IgD-negative memory B cell (primary cell): ENCODE measurements around the gene FYB2. TPM values are rescaled to one million over a fixed set of nuclear protein-coding genes. Genes with fewer than 3 reads are reported as not detected.

Experiments used
- H3K27ac Mint-ChIP-seq, 3 donors: one replicate each; pipeline ENCODE4 v1.8.0; 2020 to 2022; ENCODE audit warnings: mild to moderate bottlenecking in 3 of 3, mixed read lengths in 3 of 3, moderate library complexity in 1 of 3
- H3K27me3 Mint-ChIP-seq: one replicate; pipeline ENCODE4 v1.8.0; 2021; ENCODE audit warnings: mixed read lengths
- H3K36me3 Mint-ChIP-seq: one replicate; pipeline ENCODE4 v1.8.0; 2020; ENCODE audit warnings: mild to moderate bottlenecking, mixed read lengths
- H3K4me1 Mint-ChIP-seq, 3 donors: one replicate each; pipeline ENCODE4 v1.8.0; 2020 to 2022; ENCODE audit warnings: mixed read lengths in 3 of 3, mild to moderate bottlenecking in 1 of 3
- H3K4me3 Mint-ChIP-seq, 4 donors: one replicate each; pipeline ENCODE4 v1.8.0; 2020 to 2022; ENCODE audit warnings: mild to moderate bottlenecking in 4 of 4, mixed read lengths in 4 of 4, moderate library complexity in 3 of 4
- H3K9me3 Mint-ChIP-seq, 3 donors: one replicate each; pipeline ENCODE4 v1.8.0; 2020 to 2021; ENCODE audit warnings: mixed read lengths in 3 of 3, mild to moderate bottlenecking in 1 of 3
- polyA plus RNA-seq: library from polyadenylated mRNA; unstranded; fragments of 300-500 nt; fragmentation: Illumina TruSeq; gene quantifications from one replicate; pipeline ENCODE4 v1.2.3, GENCODE V29; 2021

Gene FYB2
- polyA plus RNA-seq, 1 donor from 2014 or later = not detected

DNA sequence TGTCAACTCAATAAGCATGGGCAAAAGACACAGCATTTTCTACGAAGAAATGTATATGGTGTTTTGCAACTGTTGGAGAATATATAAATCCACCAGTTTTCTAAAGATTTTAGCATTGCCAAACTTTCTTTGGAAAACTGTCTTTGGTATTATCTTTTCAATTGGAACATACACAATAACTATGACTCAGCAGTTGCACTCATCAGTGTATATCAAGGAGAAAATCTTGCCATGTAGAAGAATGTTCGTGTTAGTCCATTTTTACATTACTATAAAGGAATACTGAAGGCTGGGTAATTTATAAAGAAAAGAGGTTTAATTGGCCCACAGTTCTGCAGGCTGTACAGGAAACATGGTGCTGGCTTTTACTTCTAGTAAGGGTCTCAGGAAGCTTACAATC lies 133.0 kb downstream of the FYB2 start:
- Mint-ChIP-seq H3K4me3 (no peak overlapping the region), H3K4me1 (no peaks in the 10 kb centered on the region), H3K27ac (no peak overlapping the region), H3K9me3 (peaks cover 0 to 2% (median 0%) of the 10 kb centered on the region in 3 donors), H3K36me3 (no peaks in the 10 kb centered on the region), H3K27me3 (peaks cover 1% of the 10 kb centered on the region)

DNA sequence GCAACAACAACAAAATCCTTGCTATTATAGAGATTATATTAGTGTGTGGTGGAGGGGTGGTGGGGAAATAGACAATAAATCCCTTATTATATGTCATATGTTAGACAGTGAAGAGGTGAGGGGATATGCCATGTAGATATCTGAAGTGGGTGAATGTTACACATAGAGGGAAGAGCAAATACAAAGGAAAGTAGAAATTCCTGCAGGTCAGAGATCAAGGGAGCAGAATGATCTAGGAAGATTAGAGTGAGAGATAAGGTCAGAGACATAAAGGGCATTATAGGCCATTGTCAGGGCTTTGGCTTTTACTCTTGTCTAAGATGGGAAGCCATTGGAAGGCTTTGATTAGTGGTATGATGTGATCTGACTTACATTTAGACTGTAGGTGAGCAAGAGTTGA lies 135.6 kb downstream of the FYB2 start:
- no peaks in the 10 kb centered on the region for H3K4me1 Mint-ChIP-seq

DNA sequence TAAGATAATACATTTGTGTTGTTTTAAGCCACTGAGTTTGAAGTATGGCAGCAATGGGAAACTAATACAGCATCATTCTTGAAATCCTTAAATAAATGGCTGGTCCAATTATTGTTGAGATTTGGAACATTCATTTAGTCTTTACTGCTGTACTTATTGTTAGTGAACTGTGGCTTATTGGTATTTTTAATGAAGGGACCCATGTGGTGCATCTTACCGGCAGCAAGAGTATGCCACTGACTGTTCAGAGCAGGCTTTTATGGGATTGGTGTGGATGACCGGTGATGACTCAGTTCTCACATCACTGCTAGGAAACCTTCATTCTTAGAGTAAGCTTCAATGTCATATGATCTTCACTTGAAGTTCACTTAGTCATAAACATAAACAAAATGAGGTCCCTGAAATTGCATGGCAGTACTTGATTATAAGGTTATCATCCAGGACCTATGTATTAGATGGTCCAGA lies 142.6 kb downstream of the FYB2 start:
- no peaks in the 10 kb centered on the region for H3K9me3 Mint-ChIP-seq
- no peaks in the 10 kb centered on the region for H3K36me3 Mint-ChIP-seq
- H3K27ac Mint-ChIP-seq = no peak overlapping the region
- H3K27me3 Mint-ChIP-seq = peaks cover 8% of the 10 kb centered on the region
- no peak overlapping the region for H3K4me3 Mint-ChIP-seq
- H3K4me1 Mint-ChIP-seq = no peaks in the 10 kb centered on the region

More for the DNA sequence above, 135.6 kb downstream of the FYB2 start:
- Mint-ChIP-seq H3K36me3 (no peaks in the 10 kb centered on the region), H3K9me3 (peaks cover 0 to 2% (median 0%) of the 10 kb centered on the region in 3 donors), H3K27ac (no peak overlapping the region), H3K27me3 (peaks cover 1% of the 10 kb centered on the region), H3K4me3 (no peak overlapping the region)

DNA sequence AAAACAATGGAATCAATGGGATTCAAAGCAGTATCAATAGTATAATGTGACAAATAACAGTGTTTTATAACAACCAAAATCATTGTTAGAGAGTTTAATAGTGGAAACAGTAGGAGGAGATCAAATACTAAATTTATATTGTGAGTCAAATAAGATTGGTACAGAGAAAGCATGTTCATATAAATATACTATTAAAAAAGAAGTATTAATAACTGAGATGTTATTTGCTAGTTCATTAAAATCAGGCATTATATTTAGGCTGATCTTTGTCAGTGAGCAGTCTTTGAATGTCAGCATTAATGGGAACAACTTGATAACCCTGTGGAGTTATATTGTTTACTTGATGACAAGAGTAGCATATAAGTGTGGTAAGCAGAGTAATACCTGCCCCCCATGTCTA lies 143.4 kb downstream of the FYB2 start:
- Mint-ChIP-seq H3K4me3 (no peak overlapping the region), H3K27me3 (peaks cover 8% of the 10 kb centered on the region), H3K9me3 (no peaks in the 10 kb centered on the region), H3K27ac (no peak overlapping the region), H3K4me1 (no peaks in the 10 kb centered on the region), H3K36me3 (no peaks in the 10 kb centered on the region)

DNA sequence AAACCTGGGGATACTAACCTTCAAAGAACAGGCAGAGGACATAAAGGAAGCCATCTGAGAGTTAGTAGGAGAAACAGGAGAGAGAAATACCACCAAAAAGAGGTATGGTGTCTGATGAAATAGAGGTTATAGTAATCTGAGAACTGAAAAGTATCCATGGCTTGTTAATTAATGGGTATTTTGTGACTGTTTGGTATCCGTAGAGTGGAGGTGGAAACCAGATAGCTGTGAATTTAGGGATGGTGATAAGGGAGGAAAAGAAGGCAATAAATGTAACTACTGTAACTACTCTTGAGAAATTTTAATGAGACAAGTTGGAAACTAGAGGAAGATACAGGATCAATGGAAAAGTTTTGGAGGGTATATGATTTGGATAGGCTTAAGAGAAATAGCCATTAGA lies 146.6 kb downstream of the FYB2 start:
- no peaks in the 10 kb centered on the region for H3K36me3 Mint-ChIP-seq

DNA sequence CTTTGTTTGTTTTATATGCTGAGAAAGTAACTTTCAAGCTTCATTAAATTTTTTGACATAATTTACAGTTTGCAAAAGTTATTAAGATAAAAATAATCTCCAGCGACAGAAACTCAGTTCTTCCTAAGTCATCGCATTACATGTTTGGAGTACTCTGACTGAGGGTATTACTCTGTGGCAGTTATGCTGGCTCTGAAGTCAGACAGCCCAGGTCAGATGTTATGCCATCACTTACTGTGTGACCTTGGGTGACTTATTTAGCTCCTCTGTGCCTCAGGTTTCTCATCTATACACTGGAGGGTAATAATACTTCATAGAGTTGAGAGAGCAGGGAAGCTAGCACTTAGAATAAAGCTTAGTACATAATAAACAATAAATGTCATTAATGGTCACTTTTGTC lies 147.7 kb downstream of the FYB2 start:
- Mint-ChIP-seq H3K27me3 (peaks cover 12% of the 10 kb centered on the region), H3K36me3 (no peaks in the 10 kb centered on the region), H3K27ac (no peak overlapping the region), H3K4me3 (no peak overlapping the region), H3K9me3 (no peaks in the 10 kb centered on the region), H3K4me1 (no peaks in the 10 kb centered on the region)

More for the DNA sequence above, 146.6 kb downstream of the FYB2 start:
- no peak overlapping the region for H3K27ac Mint-ChIP-seq
- H3K4me1 Mint-ChIP-seq = no peaks in the 10 kb centered on the region
- peaks cover 12% of the 10 kb centered on the region for H3K27me3 Mint-ChIP-seq
- no peaks in the 10 kb centered on the region for H3K9me3 Mint-ChIP-seq
- no peak overlapping the region for H3K4me3 Mint-ChIP-seq

DNA sequence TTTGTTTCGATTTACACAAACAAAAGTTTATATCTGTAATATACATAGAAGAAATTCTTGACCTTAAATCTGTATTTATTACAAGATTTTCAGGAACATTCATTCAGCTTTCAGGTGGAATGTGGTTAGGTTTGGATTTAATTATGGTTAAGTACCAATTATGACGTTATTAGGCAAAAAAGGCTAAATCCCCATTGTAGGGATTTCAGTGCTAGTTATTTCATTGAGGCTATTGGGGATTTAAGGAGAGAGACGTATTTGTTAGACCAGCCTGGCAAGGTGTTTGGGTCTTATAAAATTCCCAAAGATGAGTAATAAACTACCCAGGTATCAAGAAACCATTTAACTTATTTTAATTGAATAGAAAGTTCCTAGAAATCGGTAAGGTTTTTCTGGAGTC lies 148.1 kb downstream of the FYB2 start:
- H3K4me1 Mint-ChIP-seq = no peaks in the 10 kb centered on the region
- H3K36me3 Mint-ChIP-seq = no peaks in the 10 kb centered on the region
- H3K27ac Mint-ChIP-seq = no peak overlapping the region
- H3K9me3 Mint-ChIP-seq = no peaks in the 10 kb centered on the region
- H3K4me3 Mint-ChIP-seq = no peak overlapping the region
- H3K27me3 Mint-ChIP-seq = peaks cover 12% of the 10 kb centered on the region

DNA sequence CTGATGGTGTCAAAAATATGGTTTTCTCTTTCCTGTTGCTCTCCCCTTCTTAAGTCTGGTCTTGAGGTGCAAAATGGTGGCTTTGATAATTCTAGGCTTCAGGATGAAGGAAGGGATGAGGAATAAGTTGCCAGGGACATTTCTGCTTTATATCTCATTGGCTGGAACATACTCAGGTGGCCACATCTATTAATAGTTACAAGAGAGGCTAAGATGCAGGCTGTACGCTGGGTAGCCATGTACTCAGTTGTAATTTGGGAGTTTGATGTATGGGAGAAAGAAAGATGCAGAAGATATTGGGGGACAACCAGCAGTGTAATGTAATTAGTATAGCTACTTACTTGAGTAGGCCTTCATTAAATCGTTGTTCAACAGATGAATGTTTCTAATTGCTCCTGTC lies 148.9 kb downstream of the FYB2 start:
- no peaks in the 10 kb centered on the region for H3K36me3 Mint-ChIP-seq
- no peak overlapping the region for H3K27ac Mint-ChIP-seq
- no peaks in the 10 kb centered on the region for H3K9me3 Mint-ChIP-seq
- no peaks in the 10 kb centered on the region for H3K4me1 Mint-ChIP-seq
- H3K27me3 Mint-ChIP-seq = peaks cover 12% of the 10 kb centered on the region
- no peak overlapping the region for H3K4me3 Mint-ChIP-seq

Other genes with a start within 250 kb of the FYB2 start
- gene PLPP3, start 239.8 kb downstream of the FYB2 start, polyA plus RNA-seq = 2.0 TPM
- not detected for gene PRKAA2, start 174.1 kb downstream of the FYB2 start, polyA plus RNA-seq
- not detected for gene C8A, start 35.4 kb upstream of the FYB2 start, polyA plus RNA-seq
- gene C8B, start 146.6 kb upstream of the FYB2 start, polyA plus RNA-seq = not detected